GM12874 (cell line): ENCODE measurements around the gene ZCWPW1.

Experiments
- TF ChIP-seq, protein P1 (sequence below): IDR thresholded peaks from 2 replicates; pipeline ENCODE4 v1.5.1; 2011; ENCODE audit warnings: low read depth, mild to moderate bottlenecking, control low read depth, low read length, moderate library complexity; ENCODE audit not compliant: insufficient read depth

ZCWPW1 gene

GRCh38 chr7:100432053-100432452, 3.5 kb upstream of the ZCWPW1 start:
- TF ChIP-seq, protein P1, sequence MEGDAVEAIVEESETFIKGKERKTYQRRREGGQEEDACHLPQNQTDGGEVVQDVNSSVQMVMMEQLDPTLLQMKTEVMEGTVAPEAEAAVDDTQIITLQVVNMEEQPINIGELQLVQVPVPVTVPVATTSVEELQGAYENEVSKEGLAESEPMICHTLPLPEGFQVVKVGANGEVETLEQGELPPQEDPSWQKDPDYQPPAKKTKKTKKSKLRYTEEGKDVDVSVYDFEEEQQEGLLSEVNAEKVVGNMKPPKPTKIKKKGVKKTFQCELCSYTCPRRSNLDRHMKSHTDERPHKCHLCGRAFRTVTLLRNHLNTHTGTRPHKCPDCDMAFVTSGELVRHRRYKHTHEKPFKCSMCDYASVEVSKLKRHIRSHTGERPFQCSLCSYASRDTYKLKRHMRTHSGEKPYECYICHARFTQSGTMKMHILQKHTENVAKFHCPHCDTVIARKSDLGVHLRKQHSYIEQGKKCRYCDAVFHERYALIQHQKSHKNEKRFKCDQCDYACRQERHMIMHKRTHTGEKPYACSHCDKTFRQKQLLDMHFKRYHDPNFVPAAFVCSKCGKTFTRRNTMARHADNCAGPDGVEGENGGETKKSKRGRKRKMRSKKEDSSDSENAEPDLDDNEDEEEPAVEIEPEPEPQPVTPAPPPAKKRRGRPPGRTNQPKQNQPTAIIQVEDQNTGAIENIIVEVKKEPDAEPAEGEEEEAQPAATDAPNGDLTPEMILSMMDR = no peak

- TF ChIP-seq, protein P1 = no peak
Measured at GRCh38 chr7:100431286-100431735, 2.8 kb upstream of the ZCWPW1 start.

DNA sequence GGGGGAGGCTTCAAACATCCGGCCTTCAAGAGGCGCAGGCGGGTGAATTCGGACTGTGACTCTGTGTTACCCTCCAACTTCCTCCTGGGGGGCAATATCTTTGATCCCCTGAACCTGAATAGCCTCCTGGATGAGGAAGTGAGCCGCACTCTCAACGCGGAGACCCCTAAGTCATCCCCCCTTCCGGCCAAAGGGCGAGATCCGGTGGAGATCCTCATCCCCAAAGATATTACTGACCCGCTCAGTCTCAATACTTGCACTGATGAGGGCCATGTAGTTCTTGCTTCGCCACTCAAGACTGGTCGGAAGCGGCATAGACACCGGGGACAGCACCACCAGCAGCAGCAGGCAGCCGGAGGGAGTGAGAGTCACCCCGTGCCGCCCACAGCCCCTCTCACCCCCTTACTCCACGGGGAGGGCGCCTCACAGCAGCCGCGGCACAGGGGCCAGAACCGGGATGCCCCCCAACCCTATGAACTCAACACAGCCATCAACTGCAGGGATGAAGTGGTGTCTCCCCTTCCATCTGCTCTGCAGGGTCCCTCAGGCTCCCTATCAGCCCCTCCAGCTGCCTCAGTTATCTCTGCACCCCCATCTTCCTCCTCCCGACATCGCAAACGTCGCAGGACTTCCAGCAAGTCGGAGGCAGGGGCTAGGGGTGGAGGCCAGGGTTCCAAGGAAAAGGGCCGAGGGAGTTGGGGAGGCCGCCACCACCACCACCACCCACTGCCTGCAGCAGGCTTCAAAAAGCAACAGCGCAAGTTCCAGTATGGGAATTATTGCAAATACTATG, 2.2 kb upstream of the ZCWPW1 start:
- TF ChIP-seq, protein P1 = no peak

GRCh38 chr7:100429637-100430492, 1.4 kb upstream of the ZCWPW1 start, which contains the start of gene MEPCE:
TSS of gene MEPCE (plus strand) at chr7:100429831. CDS start at chr7:100430019, 188 bp downstream.
- TF ChIP-seq, protein P1 = no peak

- TF ChIP-seq, protein P1 = no peak
Measured at GRCh38 chr7:100428967-100429636, 599 bp upstream of the ZCWPW1 start.

GRCh38 chr7:100427762-100428198, 723 bp downstream of the ZCWPW1 start:
- TF ChIP-seq, protein P1 = no peak

- TF ChIP-seq, protein P1 = no peak
Measured at GRCh38 chr7:100426516-100426915, 2.0 kb downstream of the ZCWPW1 start.
